Liver (tissue), 9 donors: ENCODE data around the gene GSC. TPM values are rescaled to one million over a fixed set of nuclear protein-coding genes. Genes with fewer than 3 reads are reported as not detected.

Source experiments
- DNase-seq: peaks from one replicate; pipeline ENCODE4 v3.0.0-alpha.2; 2017; ENCODE audit warnings: low spot score
- H3K27ac ChIP-seq, 2 donors: one replicate each; pipeline ENCODE4 v1.7.0; 2013; ENCODE audit warnings: inconsistent platforms in 2 of 2, low read length in 2 of 2, control low read depth in 1 of 2, low read depth in 1 of 2, mild to moderate bottlenecking in 1 of 2
- H3K27me3 ChIP-seq, 4 donors: one replicate each; pipeline versions ENCODE4 v1.6.1 to v1.7.0; 2013; ENCODE audit warnings: low read length in 3 of 4, inconsistent platforms in 1 of 4, mild to moderate bottlenecking in 1 of 4, moderate library complexity in 1 of 4; ENCODE audit not compliant: control insufficient read depth in 4 of 4, insufficient read depth in 4 of 4
- H3K36me3 ChIP-seq, 4 donors: one replicate each; pipeline versions ENCODE4 v1.6.1 to v1.7.0; 2013; ENCODE audit warnings: low read length in 3 of 4, mild to moderate bottlenecking in 3 of 4, low read depth in 1 of 4, moderate library complexity in 1 of 4; ENCODE audit not compliant: control insufficient read depth in 4 of 4, insufficient read depth in 3 of 4
- H3K4me1 ChIP-seq, 4 donors: one replicate each; pipeline versions ENCODE4 v1.6.1 to v1.7.0; 2013; ENCODE audit warnings: low read length in 3 of 4, mild to moderate bottlenecking in 3 of 4, moderate library complexity in 1 of 4; ENCODE audit not compliant: control insufficient read depth in 4 of 4, insufficient read depth in 4 of 4
- H3K4me3 ChIP-seq, 3 donors: one replicate each; pipeline versions ENCODE4 v1.6.1 to v1.7.0; 2013; ENCODE audit warnings: low read length in 3 of 3, control low read depth in 1 of 3, low read depth in 1 of 3, mild to moderate bottlenecking in 1 of 3
- H3K9ac ChIP-seq, 2 donors: one replicate each; pipeline ENCODE4 v1.7.0; 2013; ENCODE audit warnings: low read length in 2 of 2, mild to moderate bottlenecking in 2 of 2, moderate library complexity in 2 of 2, control low read depth in 1 of 2, low read depth in 1 of 2
- H3K9me3 ChIP-seq, 4 donors: one replicate each; pipeline versions ENCODE4 v1.6.1 to v1.7.0; 2013; ENCODE audit warnings: low read length in 3 of 4; ENCODE audit not compliant: control insufficient read depth in 4 of 4
- ATF3 ChIP-seq: IDR thresholded peaks from 2 replicates; pipeline ENCODE4 v1.6.1; 2016; ENCODE audit warnings: antibody characterized with exemption
- EGR1 ChIP-seq, 2 donors: IDR thresholded peaks; 2 replicates each; pipeline ENCODE4 v1.6.1; 2016 to 2018; ENCODE audit warnings: antibody characterized with exemption in 2 of 2, low read depth in 2 of 2
- FOXA1 ChIP-seq: IDR thresholded peaks from 2 replicates; pipeline ENCODE4 v1.6.1; 2016; ENCODE audit warnings: antibody characterized with exemption
- FOXA2 ChIP-seq: IDR thresholded peaks from 2 replicates; pipeline ENCODE4 v1.6.1; 2016; ENCODE audit warnings: antibody characterized with exemption
- GABPA ChIP-seq, 2 donors: IDR thresholded peaks in 1 of 2; conservative IDR thresholded peaks in 1 of 2; 2 replicates each; pipeline ENCODE4 v1.6.1; 2016; ENCODE audit warnings: antibody characterized with exemption in 2 of 2, mild to moderate bottlenecking in 1 of 2, moderate library complexity in 1 of 2
- HNF4A ChIP-seq, 2 donors: conservative IDR thresholded peaks; 2 replicates each; pipeline ENCODE4 v1.6.1; 2016; ENCODE audit warnings: antibody characterized with exemption in 2 of 2, mild to moderate bottlenecking in 2 of 2
- HNF4G ChIP-seq: IDR thresholded peaks from 2 replicates; pipeline ENCODE4 v1.6.1; 2016; ENCODE audit warnings: antibody characterized with exemption
- JUND ChIP-seq, 2 donors: IDR thresholded peaks; 2 replicates each; pipeline ENCODE4 v1.6.1; 2016; ENCODE audit warnings: antibody characterized with exemption in 2 of 2
- MAX ChIP-seq: IDR thresholded peaks from 2 replicates; pipeline ENCODE4 v1.6.1; 2016; ENCODE audit warnings: antibody characterized with exemption
- NR2F2 ChIP-seq: IDR thresholded peaks from 2 replicates; pipeline ENCODE4 v1.6.1; 2016; ENCODE audit warnings: antibody characterized with exemption
- RAD21 ChIP-seq, 2 donors: IDR thresholded peaks; 2 replicates each; pipeline ENCODE4 v1.6.1; 2016; ENCODE audit warnings: antibody characterized with exemption in 2 of 2, mild to moderate bottlenecking in 2 of 2
- REST ChIP-seq: IDR thresholded peaks from 2 replicates; pipeline ENCODE4 v1.6.1; 2016; ENCODE audit warnings: antibody characterized with exemption, mild to moderate bottlenecking
- RXRA ChIP-seq, 2 donors: IDR thresholded peaks; 2 replicates each; pipeline ENCODE4 v1.6.1; 2017 to 2018; ENCODE audit warnings: antibody characterized with exemption in 2 of 2, mild to moderate bottlenecking in 1 of 2
- SP1 ChIP-seq: IDR thresholded peaks from 2 replicates; pipeline ENCODE4 v1.6.1; 2018; ENCODE audit warnings: antibody characterized with exemption, mild to moderate bottlenecking
- TAF1 ChIP-seq: conservative IDR thresholded peaks from 2 replicates; pipeline ENCODE4 v1.6.1; 2016; ENCODE audit warnings: antibody characterized with exemption, mild to moderate bottlenecking
- ZBTB33 ChIP-seq: IDR thresholded peaks from 2 replicates; pipeline ENCODE4 v1.6.1; 2016; ENCODE audit warnings: antibody characterized with exemption
- whole genome bisulfite sequencing: extraction: QIAGEN DNeasy Blood & Tissue Kit; methylation state at CpG from one replicate; pipeline ENCODE4 v1.1.7; 2013; 5-methylcytosine and 5-hydroxymethylcytosine counted together
- polyA plus RNA-seq, 2 donors: library from polyadenylated mRNA; stranded (reverse) in 1 of 2; unstranded in 1 of 2; fragments of 200-250 nt in 1 of 2; fragments of >200 nt in 1 of 2; fragmentation: Nextera tagmentation in 1 of 2; extraction: Ambion mirVana in 1 of 2; gene quantifications; one replicate each; pipeline versions ENCODE4 v1.2.1 to v1.2.3, GENCODE V29; 2013 to 2015
- total RNA-seq, 2 donors: library from RNA; depleted of rRNA; stranded (reverse); fragments of >200 nt; gene quantifications; one replicate each; pipeline ENCODE4 v1.2.3, GENCODE V29; 2014
- donor health status: healthy.
- donor health status: healthy.
- donor health status: healthy.
- donor health status: healthy.
- donor health status: healthy.

GSC gene
- total and polyA plus RNA-seq, 4 donors, result not detected

- TF ChIP-seq MAX, result no peak
- TF ChIP-seq ATF3, result no peak
- no peak for TF ChIP-seq ZBTB33
- no peak for TF ChIP-seq GABPA (IDR thresholded peaks at IDR 0.05 in 1 of 2, conservative IDR thresholded peaks at IDR 0.05 in 1 of 2)
- TF ChIP-seq SP1, result no peak
- no peak for TF ChIP-seq RXRA (IDR thresholded peaks at IDR 0.05)
- no peak for TF ChIP-seq TAF1
- no peak for TF ChIP-seq HNF4A (conservative IDR thresholded peaks at IDR 0.05)
- no peak for TF ChIP-seq NR2F2
- no peak for TF ChIP-seq FOXA1
- no peak for TF ChIP-seq HNF4G
- TF ChIP-seq FOXA2, result no peak
- 65% methylated on average over 3 of the region's 3 CpGs for WGBS
- Histone ChIP-seq H3K27ac (no peak overlapping the region), H3K4me1 (no peaks in the 10 kb centered on the region), H3K27me3 (peaks cover 0 to 3% (median 0%) of the 10 kb centered on the region in 4 donors), H3K4me3 (no peak overlapping the region), H3K9me3 (peaks cover 4 to 7% (median 6%) of the 10 kb centered on the region in 4 donors), H3K36me3 (no peaks in the 10 kb centered on the region), H3K9ac (no peak overlapping the region)
- no peak for DNase-seq
Observed at GRCh38 chr14:94819531-94819930, 49.6 kb upstream of the GSC start.

- H3K27me3 ChIP-seq, result peaks cover 0 to 4% (median 0%) of the 10 kb centered on the region in 4 donors
- H3K9me3 ChIP-seq, result peaks cover 0 to 7% (median 3%) of the 10 kb centered on the region in 4 donors
- 59% methylated on average over 6 of the region's 6 CpGs for WGBS
- H3K36me3 ChIP-seq, result no peaks in the 10 kb centered on the region
- H3K4me1 ChIP-seq, result no peaks in the 10 kb centered on the region
- DNase-seq, result no peak
- no peak overlapping the region for H3K27ac ChIP-seq
- no peak overlapping the region for H3K4me3 ChIP-seq
- TF ChIP-seq EGR1 (IDR thresholded peaks at IDR 0.05; ENCODE audit: low read depth in 2 of 2) (no peak), ATF3 (no peak), RAD21 (IDR thresholded peaks at IDR 0.05) (no peak), TAF1 (no peak), JUND (IDR thresholded peaks at IDR 0.05) (no peak), ZBTB33 (no peak), GABPA (IDR thresholded peaks at IDR 0.05 in 1 of 2, conservative IDR thresholded peaks at IDR 0.05 in 1 of 2) (no peak), REST (no peak), HNF4G (no peak)
- H3K9ac ChIP-seq, result no peak overlapping the region
Observed at GRCh38 chr14:94816113-94816512, 46.2 kb upstream of the GSC start.
